ENCODE data around the gene SLC16A5.
A peak's percentile ranks its signal among the peaks of the same experiment; 100 is the strongest.
"Not testable (repeated sequence)": the region's sequence is repeated elsewhere in the genome, so short reads cannot be mapped to it uniquely, and the experiment has no call there.

The SLC16A5 gene

GRCh38 chr17:75135946-75136345, 48.2 kb downstream of the SLC16A5 start:
- DNase-seq = no peak

DNA sequence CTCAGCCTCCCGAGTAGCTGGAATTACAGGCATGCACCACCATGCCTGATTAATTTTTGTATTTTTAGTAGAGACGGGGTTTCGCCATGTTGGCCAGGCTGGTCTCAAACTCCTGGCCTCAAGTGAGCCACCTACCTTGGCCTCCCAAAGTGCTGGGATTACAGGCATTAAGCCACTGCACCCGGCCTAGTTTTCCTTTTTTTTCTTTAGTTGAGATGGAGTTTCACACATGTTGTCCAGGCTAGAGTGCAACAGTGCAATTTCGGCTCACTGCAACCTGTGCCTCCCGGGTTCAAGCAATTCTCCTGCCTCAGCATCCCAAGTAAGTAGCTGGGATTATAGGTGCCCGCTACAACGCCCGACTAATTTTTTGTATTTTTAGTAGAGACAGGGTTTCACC, 50.0 kb downstream of the SLC16A5 start:
- not testable (repeated sequence) for DNase-seq

DNA sequence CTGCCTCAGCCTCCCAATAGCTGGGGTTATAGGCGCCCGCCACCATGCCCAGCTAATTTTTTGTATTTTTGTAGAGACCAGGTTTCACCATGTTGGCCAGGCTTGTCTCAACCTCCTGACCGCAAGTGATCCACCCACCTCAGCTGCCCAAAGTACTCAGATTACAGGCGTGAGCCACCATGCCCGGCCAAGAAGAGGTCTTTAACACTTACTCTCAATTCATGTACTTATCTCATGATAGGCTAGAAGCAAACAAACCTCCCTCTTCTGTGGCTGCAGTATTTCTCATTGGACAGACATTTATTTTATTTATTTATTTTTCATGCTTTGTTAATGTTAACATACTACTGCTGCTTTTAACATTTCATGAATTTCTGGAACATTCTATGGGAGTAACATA, 50.8 kb downstream of the SLC16A5 start:
- DNase-seq = no peak

GRCh38 chr17:75142236-75142971, 54.6 kb downstream of the SLC16A5 start:
- no peak for DNase-seq

- DNase-seq = no peak
Measured at GRCh38 chr17:75144816-75145512, 57.2 kb downstream of the SLC16A5 start.

- DNase-seq = no peak
Measured at GRCh38 chr17:75146592-75146991, 58.8 kb downstream of the SLC16A5 start.

DNA sequence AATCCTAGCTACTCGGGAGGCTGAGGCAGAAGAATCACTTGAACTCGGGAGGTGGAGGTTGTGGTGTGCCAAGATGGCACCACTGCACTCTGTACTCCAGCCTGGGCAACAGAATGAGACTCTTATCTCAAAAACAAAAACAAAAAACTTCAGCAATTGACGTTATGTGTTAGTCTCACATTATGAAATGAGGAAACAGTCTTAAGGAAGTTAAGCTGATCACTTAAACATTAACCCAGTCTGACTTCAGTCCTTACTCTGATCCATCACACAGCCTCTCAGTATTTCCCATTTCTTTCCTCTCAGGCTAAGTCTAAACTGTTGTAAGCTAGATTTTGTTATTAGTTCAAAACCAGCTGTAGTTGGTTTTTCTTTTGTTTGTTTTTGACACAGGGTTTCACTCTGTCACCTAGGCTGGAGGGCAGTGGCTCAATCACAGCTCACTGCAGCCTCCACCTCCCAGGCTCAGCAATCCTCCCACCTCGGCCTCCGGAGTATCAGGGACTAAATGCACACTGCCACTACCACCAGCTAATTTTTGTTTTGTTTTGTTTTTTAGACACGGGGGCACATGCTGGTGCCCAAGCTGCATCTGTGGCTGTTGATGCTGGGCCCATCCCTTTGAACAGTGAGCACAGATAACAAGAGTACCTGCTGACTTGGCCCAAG, 60.3 kb downstream of the SLC16A5 start:
- no peak for DNase-seq

DNA sequence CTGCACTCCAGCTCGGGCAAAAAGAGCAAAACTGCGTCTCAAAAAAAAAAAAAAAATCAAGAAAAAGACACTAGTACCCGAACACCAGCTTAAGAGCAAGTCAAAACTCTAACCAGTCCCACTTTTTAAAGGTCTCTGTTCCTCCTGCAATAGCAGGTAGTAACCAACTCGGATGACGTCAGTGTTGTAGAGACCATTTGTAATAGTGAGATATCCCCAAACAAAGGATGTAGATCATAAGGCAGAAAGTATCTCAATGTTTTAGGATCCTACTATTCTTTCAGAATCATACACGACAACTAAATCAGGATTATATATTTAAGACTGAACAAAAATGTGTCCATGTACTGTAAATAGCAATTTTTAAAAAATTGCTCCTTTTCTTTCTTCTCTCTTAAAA, 64.2 kb downstream of the SLC16A5 start:
- peak in 1 of 2 experiments; percentile 49 for DNase-seq

DNA sequence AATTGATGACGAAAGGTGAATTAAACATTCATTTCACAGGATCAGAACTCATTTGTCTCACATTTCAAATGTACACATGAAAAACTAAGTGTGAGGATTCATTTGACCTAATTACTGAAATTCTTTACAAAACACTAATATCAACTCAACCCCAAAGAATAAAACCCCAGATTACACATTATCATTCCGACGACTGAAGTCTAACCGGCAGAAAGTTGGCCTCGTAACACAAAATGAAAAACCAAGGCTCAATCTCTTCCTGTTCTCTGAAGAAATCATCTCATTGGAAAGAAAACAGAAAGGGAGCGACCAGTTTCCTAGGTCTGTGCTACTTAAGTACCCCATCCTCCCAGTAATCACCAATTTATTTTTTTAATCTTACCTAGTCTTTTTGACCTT, 64.8 kb downstream of the SLC16A5 start:
- DNase-seq = no peak

DNA sequence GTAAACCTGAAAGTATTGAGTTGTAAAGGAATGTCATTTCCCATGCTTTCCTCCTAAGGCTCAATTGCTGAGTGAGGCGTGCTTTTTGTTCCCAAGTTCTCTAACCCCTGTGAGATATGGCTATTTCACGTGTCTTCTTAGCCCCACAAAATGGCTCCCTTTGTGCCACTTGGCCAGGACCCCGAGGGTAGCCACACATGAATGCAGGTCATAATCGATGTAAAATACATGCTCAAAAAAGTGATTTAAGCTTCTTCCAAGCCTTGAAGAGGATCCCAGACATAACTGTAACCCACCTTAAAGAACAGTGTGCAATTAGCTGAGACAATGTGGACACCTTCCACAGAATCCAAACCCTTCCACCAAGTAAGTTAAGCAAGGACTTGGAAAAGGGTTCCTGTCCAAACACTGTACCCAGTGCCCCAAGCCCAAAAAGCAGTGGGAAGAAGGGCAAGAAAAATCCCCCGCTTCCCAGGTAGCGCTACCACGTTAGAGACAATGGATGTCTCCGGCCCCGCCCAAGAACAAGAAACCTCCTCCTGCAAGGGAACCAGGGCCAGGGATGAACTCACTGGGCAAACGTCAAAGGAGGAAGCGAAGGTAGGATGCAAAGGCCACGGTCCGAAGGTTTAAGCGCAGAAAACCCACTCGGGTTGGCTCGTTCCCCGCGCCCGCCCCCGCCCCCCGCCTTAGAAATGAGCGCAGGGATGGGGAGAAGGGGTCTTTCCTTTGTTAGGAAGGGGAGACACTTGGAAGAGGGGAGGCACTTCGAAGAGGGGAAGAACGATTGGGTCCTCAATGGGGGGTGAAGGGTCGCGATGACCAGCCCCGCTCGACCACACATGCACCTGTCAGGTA, 65.4 kb downstream of the SLC16A5 start:
- DNase-seq = peak; percentile 37 to 64

GRCh38 chr17:75153780-75154194, 66.0 kb downstream of the SLC16A5 start:
- DNase-seq = peak in 1 of 2 experiments; percentile 15

GRCh38 chr17:75154195-75155106, 66.7 kb downstream of the SLC16A5 start, which contains the start of gene JPT1:
Gene JPT1 (minus strand): TSS chr17:75154512. CDS start chr17:75154397, 115 bp downstream.
- DNase-seq = peak; percentile 100

DNA sequence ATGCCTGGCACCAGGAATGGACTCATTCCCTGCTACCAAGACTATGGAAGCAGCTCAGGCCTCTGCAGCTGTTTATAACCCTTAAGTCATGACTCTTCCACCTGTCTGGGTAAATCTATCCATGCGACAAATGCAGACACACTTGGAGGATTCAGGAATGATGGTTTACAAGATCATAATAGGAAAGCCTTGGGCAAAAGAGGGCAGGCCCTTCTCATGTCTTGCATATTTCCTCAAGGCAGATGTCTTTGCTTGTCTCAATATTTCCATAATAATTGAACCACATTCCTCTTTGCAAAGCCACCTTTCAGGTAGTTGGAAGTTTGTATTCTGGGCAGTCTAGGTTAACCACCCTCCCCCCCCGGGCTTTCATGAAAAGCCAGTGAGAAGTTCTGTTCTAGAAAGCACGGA, 67.4 kb downstream of the SLC16A5 start:
- DNase-seq = no peak
